ENCODE measurements around the gene COL6A3.
"Not testable (repeated sequence)": the region's sequence is repeated elsewhere in the genome, so short reads cannot be mapped to it uniquely, and the experiment has no call there.

COL6A3 gene

GRCh38 chr2:237314681-237315080, 99.3 kb downstream of the COL6A3 start:
- DNase-seq, result no peak

GRCh38 chr2:237314198-237314597, 99.8 kb downstream of the COL6A3 start:
- DNase-seq, result no peak

- no peak for DNase-seq
Observed at GRCh38 chr2:237312021-237312755, 101.8 kb downstream of the COL6A3 start.

- no peak for DNase-seq
Observed at GRCh38 chr2:237310515-237311114, 103.3 kb downstream of the COL6A3 start.

- DNase-seq, result no peak
Observed at GRCh38 chr2:237309416-237309815, 104.5 kb downstream of the COL6A3 start.

- DNase-seq, result no peak
Observed at GRCh38 chr2:237309011-237309410, 105.0 kb downstream of the COL6A3 start.

GRCh38 chr2:237307474-237307873, 106.5 kb downstream of the COL6A3 start:
- DNase-seq, result no peak

- no peak for DNase-seq
Observed at GRCh38 chr2:237306787-237307170, 107.2 kb downstream of the COL6A3 start.

GRCh38 chr2:237306083-237306786, 107.7 kb downstream of the COL6A3 start:
- DNase-seq, result no peak

GRCh38 chr2:237305579-237305978, 108.4 kb downstream of the COL6A3 start:
- DNase-seq, result no peak

- DNase-seq, result no peak
Observed at GRCh38 chr2:237304763-237305514, 109.0 kb downstream of the COL6A3 start.

- DNase-seq, result not testable (repeated sequence)
Observed at GRCh38 chr2:237303244-237303643, 110.7 kb downstream of the COL6A3 start.

- no peak for DNase-seq
Observed at GRCh38 chr2:237301595-237301994, 112.4 kb downstream of the COL6A3 start.

GRCh38 chr2:237300739-237301138, 113.2 kb downstream of the COL6A3 start:
- DNase-seq, result no peak

- no peak for DNase-seq
Observed at GRCh38 chr2:237299906-237300305, 114.1 kb downstream of the COL6A3 start.

GRCh38 chr2:237298151-237299118, 115.5 kb downstream of the COL6A3 start:
- no peak for DNase-seq

- no peak for DNase-seq
Observed at GRCh38 chr2:237297421-237298150, 116.4 kb downstream of the COL6A3 start.

- no peak for DNase-seq
Observed at GRCh38 chr2:237296756-237297155, 117.2 kb downstream of the COL6A3 start.

GRCh38 chr2:237295889-237296480, 118.0 kb downstream of the COL6A3 start:
- no peak for DNase-seq

GRCh38 chr2:237294460-237294859, 119.5 kb downstream of the COL6A3 start:
- DNase-seq, result no peak

GRCh38 chr2:237293978-237294377, 120.0 kb downstream of the COL6A3 start:
- DNase-seq, result no peak

Measured in activated gamma-delta T cell treated with Interleukin-2 at 50 U/mL for 16 hours (primary cell).